K562 (cell line): Measurements from ENCODE around the gene SPAG7. TPM values are rescaled to one million over a fixed set of nuclear protein-coding genes. Genes with fewer than 3 reads are reported as not detected.
A peak's percentile ranks its signal among the peaks of the same experiment; 100 is the strongest.

Experiments used
- ATAC-seq: fragments of 200-7000 bp; cut with Tn5 transposase; 3 replicates; pipeline ENCODE4 v1.9.1; 2020; ENCODE audit warnings: moderate library complexity
- BruUV-seq: library from RNA; stranded (reverse); fragments of 400-500 nt; replicated peaks from 2 replicates; lab custom pipeline; 2021; lab: Mats Ljungman, UMichigan
- CTCF ChIA-PET: fragments of 300-600 bp; formaldehyde crosslinking; extraction: SDS; loops from one replicate; lab custom pipeline; 2021; ENCODE audit warnings: low intra/inter-chr PET ratio; lab: Yijun Ruan, JAX
- POLR2A ChIA-PET: fragments of 300-600, 350-650 bp; sonication (Branson Sonifier 250); formaldehyde crosslinking; extraction: SDS; loops from one replicate; lab custom pipeline; 2021; ENCODE audit warnings: antibody characterized with exemption, inconsistent platforms; lab: Yijun Ruan, JAX
- DNase-seq, 4 experiments: peaks; one replicate each; pipeline versions ENCODE4 v3.0.0 to v3.0.0-alpha.2; 2011 to 2018; ENCODE audit warnings: low spot score in 3 of 4, mixed read lengths in 3 of 4; ENCODE audit errors: extremely low read depth in 1 of 4
- FAIRE-seq: peaks from 2 replicates; lab custom pipeline; 2011; peaks lifted over from hg19 to GRCh38; lab: Jason Lieb, UNC
- H2AFZ ChIP-seq: 2 replicates; pipeline ENCODE4 v1.6.0; 2011; ENCODE audit warnings: low read depth, low read length, control low read depth, inconsistent platforms
- H3K27ac ChIP-seq: fragments of 200-600 bp; 3 replicates; pipeline ENCODE4 v1.8.0; 2011; ENCODE audit warnings: low read depth, mild to moderate bottlenecking, control low read depth, inconsistent platforms, low read length, moderate library complexity, mixed read lengths; ENCODE audit errors: extremely low read depth
- H3K27me3 ChIP-seq, 2 experiments: fragments of 300-600 bp in 1 of 2; 2 replicates in 1 of 2; 3 replicates in 1 of 2; pipeline versions ENCODE4 v1.6.0 to v1.8.0; 2011; ENCODE audit warnings: inconsistent platforms in 2 of 2, low read length in 2 of 2, mild to moderate bottlenecking in 1 of 2, mixed read lengths in 1 of 2, moderate library complexity in 1 of 2; ENCODE audit not compliant: control insufficient read depth in 2 of 2, insufficient read depth in 2 of 2
- H3K36me3 ChIP-seq: fragments of 300-600 bp; 3 replicates; pipeline ENCODE4 v1.8.0; 2011; ENCODE audit warnings: mild to moderate bottlenecking, low read length, inconsistent platforms; ENCODE audit not compliant: control insufficient read depth, insufficient read depth
- H3K4me1 ChIP-seq, 2 experiments: fragments of 200-600 bp in 1 of 2; replicated peaks in 1 of 2; 2 replicates in 1 of 2; 3 replicates in 1 of 2; pipeline versions ENCODE4 v1.5.1 to v1.8.0; 2011; ENCODE audit warnings: inconsistent platforms in 2 of 2, low read length in 2 of 2, mild to moderate bottlenecking in 1 of 2, mixed read lengths in 1 of 2, moderate library complexity in 1 of 2; ENCODE audit not compliant: control insufficient read depth in 2 of 2, insufficient read depth in 2 of 2
- H3K4me2 ChIP-seq: 2 replicates; pipeline ENCODE4 v1.6.1; 2011; ENCODE audit warnings: low read length, control low read depth, inconsistent platforms, mixed read lengths; ENCODE audit not compliant: insufficient read depth
- H3K4me3 ChIP-seq: fragments of 200-600 bp; sonication (generic), shearing (Covaris generic); 2 replicates; pipeline ENCODE4 v1.5.1; 2016; ENCODE audit warnings: control low read depth, inconsistent platforms
- H3K79me2 ChIP-seq: fragments of 200-600 bp; 3 replicates; pipeline ENCODE4 v1.8.0; 2011; ENCODE audit warnings: low read length, inconsistent platforms; ENCODE audit not compliant: control insufficient read depth, insufficient read depth
- H3K9ac ChIP-seq, 2 experiments: 2 replicates each; pipeline versions ENCODE4 v1.6.0 to v1.6.1; 2011; ENCODE audit warnings: low read depth in 2 of 2, low read length in 2 of 2, control low read depth in 1 of 2, inconsistent platforms in 1 of 2, mild to moderate bottlenecking in 1 of 2, mixed read lengths in 1 of 2; ENCODE audit not compliant: insufficient read depth in 1 of 2
- H3K9me1 ChIP-seq: one replicate; pipeline ENCODE4 v1.6.0; 2011; ENCODE audit warnings: inconsistent platforms, mild to moderate bottlenecking, low read length, moderate library complexity; ENCODE audit not compliant: control insufficient read depth, insufficient read depth
- H3K9me3 ChIP-seq: replicated peaks from 2 replicates; pipeline ENCODE4 v1.5.1; 2011; ENCODE audit warnings: low read depth, low read length, inconsistent platforms; ENCODE audit not compliant: control insufficient read depth, insufficient read depth
- H4K20me1 ChIP-seq: replicated peaks from 2 replicates; pipeline ENCODE4 v1.6.1; 2011; ENCODE audit warnings: low read length, inconsistent platforms, mixed read lengths; ENCODE audit not compliant: control insufficient read depth, insufficient read depth
- BACH1 ChIP-seq: fragments of 200-800 bp; sonication (Bioruptor generic); IDR thresholded peaks from 2 replicates; pipeline ENCODE4 v1.6.1; 2016; ENCODE audit warnings: missing genetic modification characterization, missing compliant biosample characterization
- CEBPB ChIP-seq: fragments of 450-650 bp; IDR thresholded peaks from 2 replicates; pipeline ENCODE4 v1.6.1; 2016; ENCODE audit warnings: missing genetic modification characterization, missing compliant biosample characterization
- CEBPG ChIP-seq, 3 experiments: fragments of 200-800 bp in 1 of 3; sonication (Bioruptor generic) in 1 of 3; sonication (generic) in 1 of 3; formaldehyde crosslinking in 1 of 3; IDR thresholded peaks in 2 of 3; conservative IDR thresholded peaks in 1 of 3; 2 replicates each; pipeline versions ENCODE4 v1.6.1 to v1.8.0; 2016 to 2022; ENCODE audit warnings: missing compliant biosample characterization in 2 of 3, missing genetic modification characterization in 2 of 3, mild to moderate bottlenecking in 1 of 3, missing genetic modification reagents in 1 of 3
- FOXP1 ChIP-seq: sonication (generic); formaldehyde crosslinking; IDR thresholded peaks from 2 replicates; pipeline ENCODE4 v1.8.0; 2022; ENCODE audit warnings: mild to moderate bottlenecking, missing genetic modification reagents
- SAP30 ChIP-seq: fragments of 200-600 bp; sonication (generic); IDR thresholded peaks from 2 replicates; pipeline ENCODE4 v1.6.1; 2012; ENCODE audit warnings: borderline replicate concordance, low read depth, mild to moderate bottlenecking, moderate library complexity, low read length, control low read depth, inconsistent platforms; ENCODE audit not compliant: insufficient read depth, poor library complexity, severe bottlenecking
- SMAD1 ChIP-seq: fragments of 150-350 bp; IDR thresholded peaks from 2 replicates; pipeline ENCODE4 v1.6.1; 2014; ENCODE audit warnings: low read length, low read depth; ENCODE audit not compliant: partially characterized antibody
- TAF7 ChIP-seq: fragments of 450-650 bp; IDR thresholded peaks from 2 replicates; pipeline ENCODE4 v1.6.1; 2016; ENCODE audit warnings: missing genetic modification characterization, missing compliant biosample characterization
- TOE1 ChIP-seq, 2 experiments: fragments of 450-650 bp in 1 of 2; sonication (generic) in 1 of 2; formaldehyde crosslinking in 1 of 2; IDR thresholded peaks; 2 replicates each; pipeline versions ENCODE4 v1.7.1 to v1.8.0; 2016 to 2022; ENCODE audit warnings: borderline replicate concordance in 2 of 2, mild to moderate bottlenecking in 2 of 2, antibody characterized with exemption in 1 of 2, inconsistent platforms in 1 of 2, low read depth in 1 of 2, missing genetic modification reagents in 1 of 2, moderate library complexity in 1 of 2
- WGBS: fragments of 100-300 bp; shearing (Covaris generic); methylation state at CpG from one replicate; pipeline ENCODE4 v1.1.6; 2016; ENCODE audit warnings: low coverage, mixed read lengths; ENCODE audit not compliant: insufficient coverage; ENCODE audit errors: missing lambda C conversion rate; 5-methylcytosine and 5-hydroxymethylcytosine counted together
- in situ Hi-C: fragments of 300-500 bp; cut with MboI; formaldehyde crosslinking; loops from 4 replicates; pipeline ENCODE4 v1.15.0; 2018; ENCODE audit warnings: inconsistent platforms, mixed read lengths
- intact Hi-C: fragments of 100-400 bp; cut with micrococcal nuclease; formaldehyde crosslinking; loops from 2 replicates; pipeline ENCODE4 v1.14.2; 2022
- polyA plus RNA-seq, 8 experiments: library from polyadenylated mRNA; depleted of rRNA in 4 of 8; stranded (reverse) in 5 of 8; unstranded in 3 of 8; fragments of >200 nt; fragmentation: Nextera tagmentation in 2 of 8; fragmentation: Illumina TruSeq in 1 of 8; extraction: Ambion mirVana in 2 of 8; extraction: Trizol in 1 of 8; gene quantifications; 2 replicates each; pipeline versions ENCODE4 v1.2.1 to v1.2.3, GENCODE V29; 2011 to 2014; ENCODE audit warnings: inconsistent platforms in 1 of 8, missing spikeins in 1 of 8
- total RNA-seq, 7 experiments: library from RNA; depleted of rRNA in 6 of 7; stranded (reverse); fragments of >200 nt in 6 of 7; fragmentation: Illumina TruSeq in 2 of 7; extraction: Trizol in 2 of 7; gene quantifications; 2 replicates each; pipeline versions ENCODE4 v1.2.1 to v1.2.3, GENCODE V29; 2011 to 2021; ENCODE audit warnings: low replicate concordance in 1 of 7
- TF ChIP-seq, protein P1 (sequence below), 2 experiments: fragments of 450-650 bp; formaldehyde crosslinking in 1 of 2; IDR thresholded peaks; 2 replicates each; pipeline versions ENCODE4 v1.4.0 to v1.6.1; 2014 to 2020; ENCODE audit warnings: mild to moderate bottlenecking in 2 of 2, borderline replicate concordance in 1 of 2, low read depth in 1 of 2
- TF ChIP-seq, protein P2 (sequence below): fragments of 450-650 bp; formaldehyde crosslinking; IDR thresholded peaks from 2 replicates; pipeline ENCODE4 v1.4.0; 2022; ENCODE audit warnings: mild to moderate bottlenecking, moderate library complexity

SPAG7 gene
- total and polyA plus RNA-seq, 9 of the 15 experiments (the other 6 are each of a cell fraction or from before 2014, with no cell fraction given): 5.6 to 53.5 (median 36.3) TPM

DNA sequence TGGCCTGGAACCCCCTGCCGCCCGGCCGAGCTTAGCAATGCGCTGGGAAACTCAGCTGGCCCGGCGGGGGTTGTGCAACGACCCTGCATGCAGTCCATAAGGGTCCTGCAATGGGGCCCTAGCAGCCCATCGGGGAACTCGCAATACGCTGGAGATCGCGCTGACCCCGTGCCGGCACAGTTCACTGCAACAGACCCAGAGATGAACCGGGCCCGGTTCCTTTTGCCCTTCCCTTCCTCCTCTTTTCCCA, 28.1 kb downstream of the SPAG7 start:
- Histone ChIP-seq H3K9ac (peak overlapping the region; percentile 95 to 98), H2AFZ (peak overlapping the region; percentile 64), H3K9me3 (no peaks in the 10 kb centered on the region), H3K27ac (peak overlapping the region; percentile 90), H3K79me2 (peaks cover 58% of the 10 kb centered on the region), H3K36me3 (peaks cover 57% of the 10 kb centered on the region), H3K9me1 (no peaks in the 10 kb centered on the region), H3K27me3 (no peaks in the 10 kb centered on the region)
- DNase-seq (no peak), ATAC-seq (peak; percentile 3; the same call in 2 of the 3 replicates), FAIRE-seq (no peak)
- intact Hi-C loops: no loop called here
- under 1% methylated on average over 15 of the region's 16 CpGs for WGBS
- 0 out of 2 replicates have a peak, but pooled peaks have one; percentile 23 for TF ChIP-seq TOE1 (IDR thresholded peaks at IDR 0.05; ENCODE audit: borderline replicate concordance)
- no peak for TF ChIP-seq TOE1 (CRISPR knock-in tag; IDR thresholded peaks at IDR 0.05; ENCODE audit: borderline replicate concordance, low read depth)
- 0 out of 2 replicates have a peak, but pooled peaks have one; percentile 45 for TF ChIP-seq FOXP1 (CRISPR knock-in tag)
- TF ChIP-seq, protein P1, sequence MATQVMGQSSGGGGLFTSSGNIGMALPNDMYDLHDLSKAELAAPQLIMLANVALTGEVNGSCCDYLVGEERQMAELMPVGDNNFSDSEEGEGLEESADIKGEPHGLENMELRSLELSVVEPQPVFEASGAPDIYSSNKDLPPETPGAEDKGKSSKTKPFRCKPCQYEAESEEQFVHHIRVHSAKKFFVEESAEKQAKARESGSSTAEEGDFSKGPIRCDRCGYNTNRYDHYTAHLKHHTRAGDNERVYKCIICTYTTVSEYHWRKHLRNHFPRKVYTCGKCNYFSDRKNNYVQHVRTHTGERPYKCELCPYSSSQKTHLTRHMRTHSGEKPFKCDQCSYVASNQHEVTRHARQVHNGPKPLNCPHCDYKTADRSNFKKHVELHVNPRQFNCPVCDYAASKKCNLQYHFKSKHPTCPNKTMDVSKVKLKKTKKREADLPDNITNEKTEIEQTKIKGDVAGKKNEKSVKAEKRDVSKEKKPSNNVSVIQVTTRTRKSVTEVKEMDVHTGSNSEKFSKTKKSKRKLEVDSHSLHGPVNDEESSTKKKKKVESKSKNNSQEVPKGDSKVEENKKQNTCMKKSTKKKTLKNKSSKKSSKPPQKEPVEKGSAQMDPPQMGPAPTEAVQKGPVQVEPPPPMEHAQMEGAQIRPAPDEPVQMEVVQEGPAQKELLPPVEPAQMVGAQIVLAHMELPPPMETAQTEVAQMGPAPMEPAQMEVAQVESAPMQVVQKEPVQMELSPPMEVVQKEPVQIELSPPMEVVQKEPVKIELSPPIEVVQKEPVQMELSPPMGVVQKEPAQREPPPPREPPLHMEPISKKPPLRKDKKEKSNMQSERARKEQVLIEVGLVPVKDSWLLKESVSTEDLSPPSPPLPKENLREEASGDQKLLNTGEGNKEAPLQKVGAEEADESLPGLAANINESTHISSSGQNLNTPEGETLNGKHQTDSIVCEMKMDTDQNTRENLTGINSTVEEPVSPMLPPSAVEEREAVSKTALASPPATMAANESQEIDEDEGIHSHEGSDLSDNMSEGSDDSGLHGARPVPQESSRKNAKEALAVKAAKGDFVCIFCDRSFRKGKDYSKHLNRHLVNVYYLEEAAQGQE (IDR thresholded peaks at IDR 0.05; ENCODE audit: borderline replicate concordance): no peak
- TF ChIP-seq, protein P1 (CRISPR knock-in tag; IDR thresholded peaks at IDR 0.05; ENCODE audit: low read depth): 0 out of 2 replicates have a peak, but pooled peaks have one; percentile 15
- peak; percentile 73 for TF ChIP-seq SAP30
- peak; percentile 31; the same call in 1 of the 2 replicates for TF ChIP-seq TAF7 (tag)
- TF ChIP-seq, protein P2, sequence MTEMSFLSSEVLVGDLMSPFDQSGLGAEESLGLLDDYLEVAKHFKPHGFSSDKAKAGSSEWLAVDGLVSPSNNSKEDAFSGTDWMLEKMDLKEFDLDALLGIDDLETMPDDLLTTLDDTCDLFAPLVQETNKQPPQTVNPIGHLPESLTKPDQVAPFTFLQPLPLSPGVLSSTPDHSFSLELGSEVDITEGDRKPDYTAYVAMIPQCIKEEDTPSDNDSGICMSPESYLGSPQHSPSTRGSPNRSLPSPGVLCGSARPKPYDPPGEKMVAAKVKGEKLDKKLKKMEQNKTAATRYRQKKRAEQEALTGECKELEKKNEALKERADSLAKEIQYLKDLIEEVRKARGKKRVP (CRISPR knock-in tag): no peak
- TF ChIP-seq BACH1 (tag): no peak
- no peak for TF ChIP-seq CEBPG (CRISPR knock-in tag; IDR thresholded peaks at IDR 0.05)
- peak in 1 of 2 experiments; percentile 53; a peak in 1 of 4 replicates for TF ChIP-seq CEBPG (tag; conservative IDR thresholded peaks at IDR 0.05 in 1 of 2, IDR thresholded peaks at IDR 0.05 in 1 of 2)
- no peak for TF ChIP-seq SMAD1
- TF ChIP-seq CEBPB: peak; percentile 43; the same call in 1 of the 2 replicates
- TF ChIP-seq, all 486 proteins: peak for 7
- no peaks in the 10 kb centered on the region for H4K20me1 ChIP-seq
- H3K4me2 ChIP-seq: peak overlapping the region; percentile 96
- peaks cover 13 to 28% of the 10 kb centered on the region in 2 experiments; a peak in 4 of 5 replicates for H3K4me1 ChIP-seq
- CTCF ChIA-PET: no interaction called here
- BruUV-seq: no TSS peak
- peak overlapping the region; percentile 96 for H3K4me3 ChIP-seq
- POLR2A ChIA-PET: interaction anchor here (0.6 to 1.6 kb wide), 9 partner anchors 11 to 162 kb away, joined by 3 to 20 read pairs (median 3); partner anchors contain the start of genes ENO3 and PFN1
- in situ Hi-C loops: no loop called here
